Stimulated activated CD8-positive, alpha-beta memory T cell treated with anti-CD3 and anti-CD28 coated beads, Interleukin-2, amount 100 ng/mL, for 48 hours (primary cell): ENCODE measurements around the gene DBNDD2.

Experiments
- DNase-seq, 2 donors: peaks; one replicate each; pipeline ENCODE4 v3.0.0-alpha.2; 2020; ENCODE audit warnings: low read depth in 2 of 2

Gene DBNDD2

GRCh38 chr20:45449528-45449927 lies 41.4 kb downstream of the DBNDD2 start:
- no peak for DNase-seq

- DNase-seq = no peak
These were observed 42.2 kb downstream of the DBNDD2 start for GRCh38 chr20:45450097-45450818.

GRCh38 chr20:45452238-45452637 lies 44.1 kb downstream of the DBNDD2 start:
- DNase-seq = no peak

GRCh38 chr20:45452772-45453691 lies 44.9 kb downstream of the DBNDD2 start:
- DNase-seq = no peak

GRCh38 chr20:45456632-45457031 lies 48.5 kb downstream of the DBNDD2 start:
- DNase-seq = peak in 1 of 2 donors; percentile 28

- DNase-seq = no peak
These were observed 51.5 kb downstream of the DBNDD2 start for GRCh38 chr20:45459606-45460005.
